Large intestine (tissue), 12 donors: ENCODE measurements around the gene SIRT3. TPM values are rescaled to one million over a fixed set of nuclear protein-coding genes. Genes with fewer than 3 reads are reported as not detected.

ENCODE experiments used
- DNase-seq, 2 donors: peaks; one replicate each; pipeline versions ENCODE4 v3.0.0 to v3.0.0-alpha.2; 2013
- H3K27ac ChIP-seq: one replicate; pipeline ENCODE4 v1.5.1; 2013; ENCODE audit warnings: low read length
- H3K27me3 ChIP-seq: 2 replicates; pipeline ENCODE4 v1.6.1; 2013; ENCODE audit warnings: low read length; ENCODE audit not compliant: control insufficient read depth, insufficient read depth
- H3K36me3 ChIP-seq: 2 replicates; pipeline ENCODE4 v1.6.1; 2013; ENCODE audit warnings: low read length; ENCODE audit not compliant: control insufficient read depth, insufficient read depth
- H3K4me1 ChIP-seq: one replicate; pipeline ENCODE4 v1.6.1; 2013; ENCODE audit warnings: low read length; ENCODE audit not compliant: control insufficient read depth, insufficient read depth
- H3K4me3 ChIP-seq: one replicate; pipeline ENCODE4 v1.5.1; 2013; ENCODE audit warnings: low read length
- H3K9me3 ChIP-seq: one replicate; pipeline ENCODE4 v1.6.1; 2013; ENCODE audit warnings: mild to moderate bottlenecking, low read depth, low read length, moderate library complexity; ENCODE audit not compliant: control insufficient read depth
- WGBS: methylation state at CpG from one replicate; pipeline ENCODE4 v1.1.5; 2013; ENCODE audit warnings: low lambda C conversion rate; ENCODE audit not compliant: insufficient coverage; 5-methylcytosine and 5-hydroxymethylcytosine counted together
- long read RNA-seq, 11 donors: transcript quantifications; one replicate each; lab custom pipeline, GENCODE V29; 2026
- polyA plus RNA-seq: library from polyadenylated mRNA; unstranded; fragments of 120-200 nt; gene quantifications from one replicate; pipeline ENCODE4 v1.2.1, GENCODE V29; 2013

The SIRT3 gene
- 44.8 TPM for polyA plus RNA-seq
- long read RNA-seq, donor 1, transcript SIRT3-201 (7 exons, 2,543 nt), result major isoform, 5 of 9 reads
- long read RNA-seq, donor 1, partial matches to known transcripts, result 0 of 9 reads
- long read RNA-seq, donor 1, other reads (novel, unspliced or antisense), result 0 of 9 reads
- long read RNA-seq, donor 2, transcript SIRT3-201 (7 exons, 2,543 nt), result major isoform, 10 of 16 reads
- long read RNA-seq, donor 2, partial matches to known transcripts, result 0 of 16 reads
- long read RNA-seq, donor 2, other reads (novel, unspliced or antisense), result 0 of 16 reads
- long read RNA-seq, donor 3, result 0 reads
- long read RNA-seq, donor 4, partial matches to known transcripts, result 0 of 1 reads
- long read RNA-seq, donor 4, other reads (novel, unspliced or antisense), result 0 of 1 reads
- long read RNA-seq, donor 5, partial matches to known transcripts, result 0 of 5 reads
- long read RNA-seq, donor 5, other reads (novel, unspliced or antisense), result 0 of 5 reads
- long read RNA-seq, donor 6, partial matches to known transcripts, result 0 of 9 reads
- long read RNA-seq, donor 6, other reads (novel, unspliced or antisense), result 0 of 9 reads
- long read RNA-seq, donor 7, partial matches to known transcripts, result 0 of 4 reads
- long read RNA-seq, donor 7, other reads (novel, unspliced or antisense), result 0 of 4 reads
- long read RNA-seq, donor 8, transcript SIRT3-201 (7 exons, 2,543 nt), result major isoform, 8 of 96 reads
- long read RNA-seq, donor 8, partial matches to known transcripts, result 36 of 96 reads
- long read RNA-seq, donor 8, other reads (novel, unspliced or antisense), result 49 of 96 reads
- long read RNA-seq, donor 9, transcript SIRT3-201 (7 exons, 2,543 nt), result major isoform, 7 of 8 reads
- long read RNA-seq, donor 9, partial matches to known transcripts, result 0 of 8 reads
- long read RNA-seq, donor 9, other reads (novel, unspliced or antisense), result 0 of 8 reads
- long read RNA-seq, donor 10, partial matches to known transcripts, result 16 of 71 reads
- long read RNA-seq, donor 10, other reads (novel, unspliced or antisense), result 48 of 71 reads
- long read RNA-seq, donor 11, transcript SIRT3-214 (7 exons, 1,588 nt), result major isoform, 5 of 6 reads
- long read RNA-seq, donor 11, partial matches to known transcripts, result 0 of 6 reads
- long read RNA-seq, donor 11, other reads (novel, unspliced or antisense), result 0 of 6 reads

GRCh38 chr11:235997-236773 lies at the start of gene SIRT3:
TSS of gene SIRT3 (minus strand) at chr11:236342. CDS start at chr11:236328, 14 bp downstream.
- peak; percentile 85 to 89 for DNase-seq
- Histone ChIP-seq H3K27ac (peak within 1 kb of the TSS; percentile 96), H3K4me1 (no peaks in the 10 kb centered on the region), H3K27me3 (no peaks in the 10 kb centered on the region), H3K9me3 (peaks cover 2% of the 10 kb centered on the region), H3K36me3 (peaks cover 17% of the 10 kb centered on the region), H3K4me3 (peak within 1 kb of the TSS; percentile 99)
- WGBS, result no CpG with 5 or more reads among the region's 70 CpGs

GRCh38 chr11:285894-286220 lies 49.7 kb upstream of the SIRT3 start:
- peaks cover 8% of the 10 kb centered on the region for H3K9me3 ChIP-seq
- peaks cover 26% of the 10 kb centered on the region for H3K4me1 ChIP-seq
- peak overlapping the region; percentile 22 for H3K27ac ChIP-seq
- no peak for DNase-seq
- no peak overlapping the region for H3K4me3 ChIP-seq
- WGBS, result no CpG with 5 or more reads among the region's 8 CpGs
- H3K36me3 ChIP-seq, result peaks cover 40% of the 10 kb centered on the region
- H3K27me3 ChIP-seq, result peaks cover 26% of the 10 kb centered on the region

- no peak for DNase-seq
- no CpG with 5 or more reads among the region's 29 CpGs for WGBS
- Histone ChIP-seq H3K9me3 (peaks cover 8% of the 10 kb centered on the region), H3K4me3 (no peak overlapping the region), H3K4me1 (peaks cover 20% of the 10 kb centered on the region), H3K27me3 (peaks cover 30% of the 10 kb centered on the region), H3K36me3 (peaks cover 39% of the 10 kb centered on the region), H3K27ac (peak overlapping the region; percentile 22)
Observed at GRCh38 chr11:285021-285893, 49.1 kb upstream of the SIRT3 start.

GRCh38 chr11:284105-285020 lies 48.2 kb upstream of the SIRT3 start:
- Histone ChIP-seq H3K4me3 (no peak overlapping the region), H3K9me3 (peaks cover 8% of the 10 kb centered on the region), H3K4me1 (peaks cover 14% of the 10 kb centered on the region), H3K27me3 (peaks cover 38% of the 10 kb centered on the region), H3K36me3 (peaks cover 39% of the 10 kb centered on the region), H3K27ac (no peak overlapping the region)
- no CpG with 5 or more reads among the region's 24 CpGs for WGBS
- no peak for DNase-seq

GRCh38 chr11:283405-284104 lies 47.4 kb upstream of the SIRT3 start:
- peak overlapping the region; percentile 4 for H3K27ac ChIP-seq
- DNase-seq, result no peak
- peaks cover 8% of the 10 kb centered on the region for H3K9me3 ChIP-seq
- no CpG with 5 or more reads among the region's 23 CpGs for WGBS
- peaks cover 14% of the 10 kb centered on the region for H3K4me1 ChIP-seq
- peaks cover 43% of the 10 kb centered on the region for H3K27me3 ChIP-seq
- peaks cover 39% of the 10 kb centered on the region for H3K36me3 ChIP-seq
- H3K4me3 ChIP-seq, result peak overlapping the region; percentile 61

- peak overlapping the region; percentile 61 for H3K4me3 ChIP-seq
- peak in 1 of 2 donors; percentile 43 for DNase-seq
- peak overlapping the region; percentile 73 for H3K27ac ChIP-seq
- peaks cover 8% of the 10 kb centered on the region for H3K9me3 ChIP-seq
- peaks cover 45% of the 10 kb centered on the region for H3K27me3 ChIP-seq
- 10% methylated on average over 2 of the region's 13 CpGs for WGBS
- peaks cover 21% of the 10 kb centered on the region for H3K4me1 ChIP-seq
- H3K36me3 ChIP-seq, result peaks cover 39% of the 10 kb centered on the region
Observed at GRCh38 chr11:282630-283360, 46.7 kb upstream of the SIRT3 start.

- peaks cover 8% of the 10 kb centered on the region for H3K9me3 ChIP-seq
- peaks cover 39% of the 10 kb centered on the region for H3K36me3 ChIP-seq
- peaks cover 24% of the 10 kb centered on the region for H3K4me1 ChIP-seq
- peak overlapping the region; percentile 73 for H3K27ac ChIP-seq
- H3K27me3 ChIP-seq, result peaks cover 44% of the 10 kb centered on the region
- WGBS, result no CpG with 5 or more reads among the region's 4 CpGs
- no peak for DNase-seq
- peak overlapping the region; percentile 61 for H3K4me3 ChIP-seq
Observed at GRCh38 chr11:282171-282570, 46.0 kb upstream of the SIRT3 start.
